ENCODE measurements around the gene CRYL1. TPM values are rescaled to one million over a fixed set of nuclear protein-coding genes. Genes with fewer than 3 reads are reported as not detected.

The CRYL1 gene
- polyA plus RNA-seq, 1 donor = 171 TPM

DNA sequence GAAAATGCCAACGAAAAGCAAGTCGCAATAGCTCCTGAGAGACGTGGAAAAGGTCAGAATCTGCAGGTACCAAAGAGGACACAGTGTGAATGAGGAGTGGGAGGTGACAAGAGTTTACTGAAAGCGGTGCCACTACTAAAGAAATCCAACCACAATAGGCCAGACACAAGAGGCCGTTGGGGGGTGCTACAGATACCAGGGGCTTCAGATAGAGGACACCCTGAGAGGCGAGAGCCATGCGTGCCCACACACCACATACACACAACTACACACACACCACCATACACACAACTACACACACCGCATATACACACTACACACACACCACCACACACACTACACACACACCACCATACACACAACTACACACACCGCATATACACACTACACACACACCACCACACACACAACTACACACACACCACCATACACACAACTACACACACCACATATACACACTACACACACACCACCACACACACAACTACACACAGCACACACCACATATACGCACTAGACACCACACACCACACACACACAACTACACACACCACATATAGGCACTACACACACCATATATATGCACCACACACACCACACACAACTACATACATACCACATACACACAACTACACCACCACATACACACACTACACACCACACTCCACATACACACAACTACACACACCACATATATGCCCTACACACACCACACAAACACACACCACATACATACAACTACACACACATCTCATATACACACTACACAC lies 28.5 kb downstream of the CRYL1 start:
- Histone ChIP-seq H3K9me3 (ENCODE audit: control insufficient read depth, low read depth, low read length) (peaks cover 4% of the 10 kb centered on the region), H3K4me1 (ENCODE audit: control insufficient read depth, insufficient read depth, low read length) (peaks cover 2% of the 10 kb centered on the region), H3K36me3 (ENCODE audit: control insufficient read depth, insufficient read depth, low read length) (peaks cover 20% of the 10 kb centered on the region), H3K4me3 (ENCODE audit: low read length) (no peak overlapping the region), H3K27ac (ENCODE audit: low read length) (no peak overlapping the region), H3K27me3 (ENCODE audit: control insufficient read depth, insufficient read depth, low read length) (no peaks in the 10 kb centered on the region)
- WGBS (ENCODE audit: insufficient coverage, low lambda C conversion rate) = 89% methylated on average over 3 of the region's 10 CpGs
- DNase-seq = no peak

DNA sequence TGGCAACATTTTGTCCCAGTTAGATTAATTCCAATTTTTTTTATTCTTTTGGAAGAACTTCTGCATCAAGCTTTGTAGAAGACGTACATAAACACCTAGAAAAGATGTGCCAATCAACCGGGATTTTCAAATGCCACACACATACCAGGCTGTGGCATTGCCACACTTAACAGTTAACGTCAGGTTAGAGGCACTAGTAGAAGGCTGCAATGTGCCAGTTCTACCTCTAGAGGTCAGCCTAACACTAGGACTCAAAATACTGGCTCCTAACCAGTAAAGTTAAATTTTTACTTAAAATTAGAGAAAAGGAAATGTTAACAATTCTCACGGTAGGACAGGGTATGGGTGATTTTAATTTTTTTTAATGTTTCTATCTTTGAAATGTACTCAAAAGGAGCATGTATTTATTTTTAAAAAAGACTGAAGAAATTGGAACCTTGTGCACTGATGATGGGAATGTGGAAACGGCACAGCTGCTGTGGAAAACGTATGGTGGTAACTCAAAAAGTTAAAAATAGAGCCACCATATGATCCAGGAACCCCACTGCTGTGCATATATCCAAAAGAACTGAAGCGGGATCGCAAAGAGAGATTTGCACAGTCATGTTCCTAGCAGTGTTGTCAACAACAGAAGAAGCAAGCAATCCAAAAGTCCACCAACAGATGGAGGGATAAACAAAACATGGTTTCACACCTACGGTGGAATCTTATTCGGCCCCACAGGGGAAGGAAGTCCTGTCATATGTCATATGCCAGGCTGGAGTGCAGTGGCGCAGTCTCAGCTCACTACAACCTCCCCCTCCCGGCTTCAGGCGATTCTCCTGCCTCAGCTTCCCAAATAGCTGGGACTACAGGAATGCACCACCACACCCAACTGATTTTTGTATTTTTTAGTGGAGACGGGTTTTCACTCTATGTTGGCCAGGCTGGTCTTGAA lies 30.3 kb downstream of the CRYL1 start:
- Histone ChIP-seq H3K27ac (ENCODE audit: low read length) (no peak overlapping the region), H3K36me3 (ENCODE audit: control insufficient read depth, insufficient read depth, low read length) (peaks cover 4% of the 10 kb centered on the region), H3K4me1 (ENCODE audit: control insufficient read depth, insufficient read depth, low read length) (peaks cover 2% of the 10 kb centered on the region), H3K9me3 (ENCODE audit: control insufficient read depth, low read depth, low read length) (no peaks in the 10 kb centered on the region), H3K4me3 (ENCODE audit: low read length) (no peak overlapping the region), H3K27me3 (ENCODE audit: control insufficient read depth, insufficient read depth, low read length) (no peaks in the 10 kb centered on the region)
- DNase-seq = peak; percentile 46 to 64
- WGBS (ENCODE audit: insufficient coverage, low lambda C conversion rate) = 28% methylated on average over 3 of the region's 14 CpGs

DNA sequence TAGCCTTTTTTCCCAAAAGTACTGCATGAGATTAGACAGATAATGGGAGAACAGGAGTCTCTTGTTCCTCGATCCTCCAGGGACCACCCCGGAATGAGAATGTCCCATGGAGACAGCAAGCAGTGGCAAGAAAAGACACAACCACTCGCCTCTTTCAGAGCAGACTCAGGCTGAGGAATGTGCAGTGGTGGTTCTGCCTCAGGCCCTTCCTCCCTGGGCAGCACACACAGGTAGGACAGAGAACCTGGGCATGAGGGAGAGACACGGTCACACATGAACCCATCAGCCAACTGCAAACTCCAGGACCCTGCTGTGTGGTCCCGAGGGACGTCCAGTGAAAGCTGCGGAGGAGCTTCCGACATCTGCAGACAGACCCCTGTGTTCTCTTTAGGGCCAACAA lies 31.0 kb downstream of the CRYL1 start:
- no peak for DNase-seq
- Histone ChIP-seq H3K27ac (ENCODE audit: low read length) (no peak overlapping the region), H3K9me3 (ENCODE audit: control insufficient read depth, low read depth, low read length) (no peaks in the 10 kb centered on the region), H3K36me3 (ENCODE audit: control insufficient read depth, insufficient read depth, low read length) (peaks cover 4% of the 10 kb centered on the region), H3K4me3 (ENCODE audit: low read length) (no peak overlapping the region), H3K4me1 (ENCODE audit: control insufficient read depth, insufficient read depth, low read length) (peaks cover 2% of the 10 kb centered on the region), H3K27me3 (ENCODE audit: control insufficient read depth, insufficient read depth, low read length) (no peaks in the 10 kb centered on the region)
- no CpG with 5 or more reads among the region's 8 CpGs for WGBS (ENCODE audit: insufficient coverage, low lambda C conversion rate)

DNA sequence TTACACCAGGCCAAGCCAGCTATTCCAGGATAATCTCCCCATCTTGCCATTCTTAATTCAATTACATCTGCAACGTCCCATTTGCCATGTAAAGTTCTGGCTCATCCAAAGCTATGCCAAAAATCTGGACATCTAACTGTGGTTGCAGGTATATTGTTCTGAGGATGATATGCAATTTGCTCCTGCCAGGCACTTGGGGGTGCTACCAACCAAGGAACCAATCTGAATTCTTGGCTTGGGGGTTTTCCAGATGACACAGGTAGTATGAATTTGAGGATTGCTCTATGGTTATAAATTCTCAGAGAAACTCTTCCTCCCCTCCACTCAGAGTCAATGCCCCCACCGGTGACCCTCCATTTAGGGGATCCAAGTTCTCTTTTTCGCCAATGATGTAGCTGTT lies 33.0 kb downstream of the CRYL1 start:
- peaks cover 15% of the 10 kb centered on the region for H3K36me3 ChIP-seq (ENCODE audit: control insufficient read depth, insufficient read depth, low read length)
- no peak overlapping the region for H3K4me3 ChIP-seq (ENCODE audit: low read length)
- no peaks in the 10 kb centered on the region for H3K9me3 ChIP-seq (ENCODE audit: control insufficient read depth, low read depth, low read length)
- no peaks in the 10 kb centered on the region for H3K27me3 ChIP-seq (ENCODE audit: control insufficient read depth, insufficient read depth, low read length)
- DNase-seq = no peak
- peaks cover 2% of the 10 kb centered on the region for H3K4me1 ChIP-seq (ENCODE audit: control insufficient read depth, insufficient read depth, low read length)
- H3K27ac ChIP-seq (ENCODE audit: low read length) = no peak overlapping the region
- WGBS (ENCODE audit: insufficient coverage, low lambda C conversion rate) = no CpG with 5 or more reads among the region's 3 CpGs

DNA sequence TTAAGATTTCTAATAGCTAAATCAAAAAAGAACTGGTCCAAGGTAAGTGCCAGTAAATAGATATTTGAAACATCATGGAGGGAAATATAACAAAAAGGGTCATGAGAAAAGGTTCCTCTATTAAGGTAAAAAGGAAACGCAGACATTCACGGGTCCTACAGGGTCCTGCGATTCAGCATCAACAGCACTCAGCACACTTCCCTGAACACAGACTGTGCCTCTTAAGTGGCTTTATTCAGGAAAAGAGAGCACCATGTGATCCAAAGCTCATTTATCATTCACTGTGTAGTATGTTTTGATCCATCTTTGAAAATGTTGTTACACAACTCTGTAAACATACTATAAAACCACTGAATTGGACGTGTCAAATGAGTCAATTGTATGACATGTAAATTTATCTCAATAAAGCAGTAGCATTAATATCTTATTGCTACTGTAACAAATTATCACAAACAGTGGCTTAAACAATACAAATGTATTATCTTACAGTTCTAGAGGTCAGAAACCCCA lies 33.7 kb downstream of the CRYL1 start:
- Histone ChIP-seq H3K4me1 (ENCODE audit: control insufficient read depth, insufficient read depth, low read length) (peaks cover 2% of the 10 kb centered on the region), H3K36me3 (ENCODE audit: control insufficient read depth, insufficient read depth, low read length) (peaks cover 15% of the 10 kb centered on the region), H3K4me3 (ENCODE audit: low read length) (no peak overlapping the region), H3K9me3 (ENCODE audit: control insufficient read depth, low read depth, low read length) (no peaks in the 10 kb centered on the region), H3K27me3 (ENCODE audit: control insufficient read depth, insufficient read depth, low read length) (no peaks in the 10 kb centered on the region), H3K27ac (ENCODE audit: low read length) (no peak overlapping the region)
- WGBS (ENCODE audit: insufficient coverage, low lambda C conversion rate) = 79% methylated on average over 3 of the region's 4 CpGs
- no peak for DNase-seq

DNA sequence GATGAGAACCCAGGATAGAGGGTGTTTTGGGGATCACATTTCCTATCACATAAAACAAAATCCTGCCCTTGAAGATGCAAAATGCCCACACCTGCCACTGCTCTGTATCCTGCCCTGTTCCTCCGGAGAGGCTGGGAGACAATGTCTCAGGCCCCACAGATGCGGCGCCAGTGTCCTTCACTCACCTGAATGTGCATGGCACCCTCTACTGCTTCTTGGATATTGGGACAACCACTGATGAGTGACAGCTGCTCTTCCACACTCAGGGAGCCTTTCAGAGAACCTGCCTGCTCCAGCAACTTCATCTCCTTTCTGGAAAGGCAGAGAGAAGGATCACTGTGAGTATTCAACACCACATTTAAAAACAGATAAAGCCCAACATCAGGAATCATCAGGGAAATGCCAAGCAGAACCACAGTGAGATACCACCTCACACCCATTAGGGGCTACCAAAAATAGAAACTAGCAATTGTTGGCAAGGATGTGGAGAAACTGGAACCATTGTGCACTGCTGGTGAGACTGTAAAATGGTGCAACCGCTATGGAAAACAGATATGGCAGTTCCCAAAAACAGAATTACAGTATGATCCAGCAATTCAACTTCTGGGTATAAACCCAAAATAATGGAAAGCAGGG lies 36.4 kb downstream of the CRYL1 start:
- peaks cover 17% of the 10 kb centered on the region for H3K36me3 ChIP-seq (ENCODE audit: control insufficient read depth, insufficient read depth, low read length)
- no peak overlapping the region for H3K27ac ChIP-seq (ENCODE audit: low read length)
- no peaks in the 10 kb centered on the region for H3K4me1 ChIP-seq (ENCODE audit: control insufficient read depth, insufficient read depth, low read length)
- no peaks in the 10 kb centered on the region for H3K9me3 ChIP-seq (ENCODE audit: control insufficient read depth, low read depth, low read length)
- H3K4me3 ChIP-seq (ENCODE audit: low read length) = no peak overlapping the region
- H3K27me3 ChIP-seq (ENCODE audit: control insufficient read depth, insufficient read depth, low read length) = no peaks in the 10 kb centered on the region
- no peak for DNase-seq
- no CpG with 5 or more reads among the region's 4 CpGs for WGBS (ENCODE audit: insufficient coverage, low lambda C conversion rate)

DNA sequence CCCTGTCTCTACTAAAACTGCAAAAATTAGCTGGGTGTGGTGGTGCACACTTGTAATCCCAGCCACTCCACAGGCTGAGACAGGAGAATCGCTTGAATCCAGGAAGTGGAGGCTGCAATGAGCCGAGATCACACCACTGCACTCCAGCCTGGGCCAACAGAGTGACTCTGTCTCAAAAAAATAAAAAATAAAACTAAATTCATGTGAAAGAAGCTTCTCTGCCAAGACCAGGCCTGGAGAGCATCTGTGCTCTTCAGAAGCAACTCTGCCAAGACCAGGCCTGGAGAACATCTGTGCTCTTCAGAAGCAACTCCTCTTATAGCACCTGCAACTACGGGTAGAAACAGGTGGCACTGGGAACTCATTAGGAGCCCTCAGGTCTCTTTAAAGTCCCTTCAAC lies 37.7 kb downstream of the CRYL1 start:
- no peaks in the 10 kb centered on the region for H3K4me1 ChIP-seq (ENCODE audit: control insufficient read depth, insufficient read depth, low read length)
- no peaks in the 10 kb centered on the region for H3K9me3 ChIP-seq (ENCODE audit: control insufficient read depth, low read depth, low read length)
- DNase-seq = no peak
- no peaks in the 10 kb centered on the region for H3K27me3 ChIP-seq (ENCODE audit: control insufficient read depth, insufficient read depth, low read length)
- WGBS (ENCODE audit: insufficient coverage, low lambda C conversion rate) = no CpG with 5 or more reads among the region's 3 CpGs
- no peak overlapping the region for H3K4me3 ChIP-seq (ENCODE audit: low read length)
- H3K27ac ChIP-seq (ENCODE audit: low read length) = no peak overlapping the region
- H3K36me3 ChIP-seq (ENCODE audit: control insufficient read depth, insufficient read depth, low read length) = peaks cover 18% of the 10 kb centered on the region

DNA sequence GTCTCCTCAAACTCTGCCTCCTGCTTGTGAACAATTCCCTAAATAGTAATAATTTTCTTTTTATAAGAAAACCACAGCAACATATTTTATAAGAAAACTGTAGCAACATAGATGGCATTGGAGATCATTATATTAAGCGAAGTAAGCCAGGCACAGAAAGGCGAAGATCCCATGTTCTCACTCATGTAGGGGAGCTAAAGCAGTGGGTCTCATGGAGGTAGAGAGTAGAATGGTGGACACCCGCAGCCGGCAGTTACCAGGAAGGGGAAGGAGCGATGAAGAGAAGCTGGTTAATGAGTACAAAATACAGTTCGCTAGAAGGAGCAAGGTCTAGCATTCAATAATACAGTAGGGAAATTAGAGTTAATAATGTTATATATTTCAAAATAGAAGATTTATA lies 42.9 kb downstream of the CRYL1 start:
- Histone ChIP-seq H3K9me3 (ENCODE audit: control insufficient read depth, low read depth, low read length) (no peaks in the 10 kb centered on the region), H3K27ac (ENCODE audit: low read length) (peak overlapping the region; percentile 63)
- WGBS (ENCODE audit: insufficient coverage, low lambda C conversion rate) = 19% methylated on average over 3 of the region's 6 CpGs

DNA sequence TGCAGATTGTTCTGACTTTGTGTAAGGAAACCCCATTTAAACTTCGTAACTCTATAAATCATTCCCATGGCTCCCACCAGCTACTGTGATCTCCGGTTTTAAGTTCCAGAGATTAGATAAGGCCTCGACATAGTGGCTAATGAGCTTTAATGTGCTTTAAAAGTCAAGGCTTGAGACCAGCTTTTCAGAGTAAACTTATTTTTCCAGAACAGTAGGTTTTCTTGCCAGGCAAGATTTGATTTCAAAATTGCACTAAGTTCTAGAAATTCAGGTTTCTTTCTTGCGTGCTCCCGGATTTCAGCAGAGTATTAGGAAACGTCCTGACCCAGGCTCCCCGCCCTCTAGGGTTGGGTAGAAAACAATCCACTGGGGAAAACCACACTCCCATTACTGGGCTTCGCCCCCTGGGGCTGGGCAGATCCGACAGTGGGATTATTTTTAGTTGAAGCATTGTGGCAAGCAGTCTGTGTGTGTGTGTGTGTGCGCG lies 43.3 kb downstream of the CRYL1 start:
- Histone ChIP-seq H3K27ac (ENCODE audit: low read length) (peak overlapping the region; percentile 63), H3K36me3 (ENCODE audit: control insufficient read depth, insufficient read depth, low read length) (peaks cover 19% of the 10 kb centered on the region), H3K27me3 (ENCODE audit: control insufficient read depth, insufficient read depth, low read length) (no peaks in the 10 kb centered on the region), H3K4me3 (ENCODE audit: low read length) (no peak overlapping the region), H3K9me3 (ENCODE audit: control insufficient read depth, low read depth, low read length) (no peaks in the 10 kb centered on the region), H3K4me1 (ENCODE audit: control insufficient read depth, insufficient read depth, low read length) (peaks cover 10% of the 10 kb centered on the region)
- peak in 1 of 2 donors; percentile 41 for DNase-seq
- WGBS (ENCODE audit: insufficient coverage, low lambda C conversion rate) = 0% methylated on average over 1 of the region's 11 CpGs

More for the DNA sequence above, 42.9 kb downstream of the CRYL1 start:
- Histone ChIP-seq H3K4me3 (ENCODE audit: low read length) (no peak overlapping the region), H3K36me3 (ENCODE audit: control insufficient read depth, insufficient read depth, low read length) (peaks cover 19% of the 10 kb centered on the region), H3K27me3 (ENCODE audit: control insufficient read depth, insufficient read depth, low read length) (no peaks in the 10 kb centered on the region), H3K4me1 (ENCODE audit: control insufficient read depth, insufficient read depth, low read length) (peaks cover 10% of the 10 kb centered on the region)
- DNase-seq = peak in 1 of 2 donors; percentile 67

DNA sequence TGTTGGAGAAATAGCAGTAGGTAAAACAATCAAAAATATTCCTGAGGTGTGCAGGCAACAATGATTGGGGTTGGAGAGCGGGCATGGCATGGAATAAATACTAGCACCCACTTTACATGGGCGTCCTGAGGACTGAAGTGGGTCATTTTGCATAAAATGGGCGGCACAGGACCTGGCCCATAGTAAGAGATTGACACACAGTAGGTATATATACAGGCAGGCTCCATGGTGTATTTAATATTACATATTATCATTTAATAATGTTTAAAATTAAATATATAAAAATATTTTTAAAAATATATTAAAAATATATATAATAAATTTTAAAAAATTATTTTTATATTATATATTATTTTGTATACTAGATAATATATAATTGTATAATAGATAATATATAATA lies 48.3 kb downstream of the CRYL1 start:
- H3K36me3 ChIP-seq (ENCODE audit: control insufficient read depth, insufficient read depth, low read length) = peaks cover 36% of the 10 kb centered on the region
- peaks cover 6% of the 10 kb centered on the region for H3K4me1 ChIP-seq (ENCODE audit: control insufficient read depth, insufficient read depth, low read length)
- H3K9me3 ChIP-seq (ENCODE audit: control insufficient read depth, low read depth, low read length) = no peaks in the 10 kb centered on the region
- no peaks in the 10 kb centered on the region for H3K27me3 ChIP-seq (ENCODE audit: control insufficient read depth, insufficient read depth, low read length)
- no peak overlapping the region for H3K4me3 ChIP-seq (ENCODE audit: low read length)
- H3K27ac ChIP-seq (ENCODE audit: low read length) = no peak overlapping the region
- DNase-seq = no peak
- no CpG with 5 or more reads among the region's 3 CpGs for WGBS (ENCODE audit: insufficient coverage, low lambda C conversion rate)

Data from large intestine (tissue), 3 donors.